Measurements from ENCODE around the gene ABCA1. TPM values are rescaled to one million over a fixed set of nuclear protein-coding genes. Genes with fewer than 3 reads are reported as not detected.

The ABCA1 gene
- total RNA-seq, 3 donors from 2014 or later (not counting 1 experiment from before 2014, with no cell fraction given), result 1.9 to 10.8 (median 4.8) TPM

GRCh38 chr9:104843644-104844240 lies 84.2 kb downstream of the ABCA1 start:
- Mint-ChIP-seq H3K27ac (no peak overlapping the region), H3K36me3 (no peaks in the 10 kb centered on the region), H3K27me3 (ENCODE audit: low read depth in 2 of 2) (peaks cover 4 to 15% of the 10 kb centered on the region in 2 donors), H3K4me3 (no peak overlapping the region), H3K4me1 (no peaks in the 10 kb centered on the region), H3K9me3 (no peaks in the 10 kb centered on the region)
- 88% methylated on average over 4 of the region's 4 CpGs for WGBS (ENCODE audit: insufficient coverage)
- H3K27me3 ChIP-seq (ENCODE audit: control insufficient read depth, insufficient read depth, low read length), result no peaks in the 10 kb centered on the region
- no peak for TF ChIP-seq CTCF (IDR thresholded peaks at IDR 0.05)
- intact Hi-C loops (cut with micrococcal nuclease), result no loop called here
- no peak for DNase-seq
- H3K27ac ChIP-seq (ENCODE audit: low read length), result no peak overlapping the region
- H3K36me3 ChIP-seq (ENCODE audit: control insufficient read depth, insufficient read depth, low read length), result no peaks in the 10 kb centered on the region
- ATAC-seq, result no peak
- H3K4me3 ChIP-seq (ENCODE audit: low read length), result no peak overlapping the region
- no peaks in the 10 kb centered on the region for H3K4me1 ChIP-seq (ENCODE audit: control insufficient read depth, insufficient read depth, low read length)
- H3K9me3 ChIP-seq (ENCODE audit: control insufficient read depth, insufficient read depth, low read length), result no peaks in the 10 kb centered on the region

GRCh38 chr9:104842698-104843097 lies 85.3 kb downstream of the ABCA1 start:
- no peaks in the 10 kb centered on the region for H3K9me3 ChIP-seq (ENCODE audit: control insufficient read depth, insufficient read depth, low read length)
- no peak overlapping the region for H3K27ac Mint-ChIP-seq
- intact Hi-C loops (cut with micrococcal nuclease), result no loop called here
- H3K4me3 ChIP-seq (ENCODE audit: low read length), result no peak overlapping the region
- ATAC-seq, result no peak
- no peak overlapping the region for H3K27ac ChIP-seq (ENCODE audit: low read length)
- TF ChIP-seq CTCF (IDR thresholded peaks at IDR 0.05), result no peak
- H3K27me3 Mint-ChIP-seq (ENCODE audit: low read depth in 2 of 2), result peaks cover 4 to 15% of the 10 kb centered on the region in 2 donors
- H3K4me1 Mint-ChIP-seq, result no peaks in the 10 kb centered on the region
- no peaks in the 10 kb centered on the region for H3K36me3 Mint-ChIP-seq
- WGBS (ENCODE audit: insufficient coverage), result 98% methylated on average over 2 of the region's 2 CpGs
- no peaks in the 10 kb centered on the region for H3K4me1 ChIP-seq (ENCODE audit: control insufficient read depth, insufficient read depth, low read length)
- no peak for DNase-seq
- no peaks in the 10 kb centered on the region for H3K36me3 ChIP-seq (ENCODE audit: control insufficient read depth, insufficient read depth, low read length)
- H3K9me3 Mint-ChIP-seq, result no peaks in the 10 kb centered on the region
- H3K4me3 Mint-ChIP-seq, result no peak overlapping the region
- H3K27me3 ChIP-seq (ENCODE audit: control insufficient read depth, insufficient read depth, low read length), result no peaks in the 10 kb centered on the region

GRCh38 chr9:104841601-104842141 lies 86.3 kb downstream of the ABCA1 start:
- Mint-ChIP-seq H3K4me1 (no peaks in the 10 kb centered on the region), H3K4me3 (no peak overlapping the region)
- intact Hi-C loops (cut with micrococcal nuclease), result no loop called here

More at GRCh38 chr9:104841601-104842141, 86.3 kb downstream of the ABCA1 start:
- H3K9me3 ChIP-seq (ENCODE audit: control insufficient read depth, insufficient read depth, low read length), result no peaks in the 10 kb centered on the region
- no peak for TF ChIP-seq CTCF (IDR thresholded peaks at IDR 0.05)
- Mint-ChIP-seq H3K9me3 (no peaks in the 10 kb centered on the region), H3K27me3 (ENCODE audit: low read depth in 2 of 2) (peaks cover 4 to 15% of the 10 kb centered on the region in 2 donors), H3K36me3 (no peaks in the 10 kb centered on the region), H3K27ac (no peak overlapping the region)
- H3K27ac ChIP-seq (ENCODE audit: low read length), result no peak overlapping the region
- H3K27me3 ChIP-seq (ENCODE audit: control insufficient read depth, insufficient read depth, low read length), result no peaks in the 10 kb centered on the region
- ATAC-seq, result no peak
- H3K4me3 ChIP-seq (ENCODE audit: low read length), result no peak overlapping the region
- no peaks in the 10 kb centered on the region for H3K4me1 ChIP-seq (ENCODE audit: control insufficient read depth, insufficient read depth, low read length)
- DNase-seq, result no peak
- WGBS (ENCODE audit: insufficient coverage), result 83% methylated on average over 6 of the region's 7 CpGs
- H3K36me3 ChIP-seq (ENCODE audit: control insufficient read depth, insufficient read depth, low read length), result no peaks in the 10 kb centered on the region

Data from natural killer cell (primary cell).